Tibial artery (tissue), 4 donors: Measurements from ENCODE around the gene FCGR2B.
"Not testable (repeated sequence)": the region's sequence is repeated elsewhere in the genome, so short reads cannot be mapped to it uniquely, and the experiment has no call there.

Source experiments
- DNase-seq, 2 donors: peaks; one replicate each; pipeline ENCODE4 v3.0.0-alpha.2; 2019
- H3K27ac ChIP-seq, 2 donors: fragments of 200-600 bp; sonication (generic) in 1 of 2; 1 replicate in 1 of 2; 2 replicates in 1 of 2; pipeline ENCODE4 v1.5.1; 2018 to 2019; ENCODE audit warnings: mild to moderate bottlenecking in 1 of 2
- H3K27me3 ChIP-seq, 2 donors: fragments of 200-600 bp; sonication (generic) in 1 of 2; one replicate each; pipeline versions ENCODE4 v1.5.1 to v1.6.0; 2016 to 2019
- H3K36me3 ChIP-seq, 3 donors: fragments of 200-600 bp; sonication (generic) in 2 of 3; one replicate each; pipeline ENCODE4 v1.5.1; 2016 to 2019; ENCODE audit warnings: mild to moderate bottlenecking in 2 of 3
- H3K4me1 ChIP-seq, 4 donors: fragments of 200-600 bp; sonication (generic) in 2 of 4; 1 replicate in 3 of 4; 2 replicates in 1 of 4; pipeline ENCODE4 v1.5.1; 2016 to 2019
- H3K4me3 ChIP-seq, 2 donors: fragments of 200-600 bp; sonication (generic) in 1 of 2; 1 replicate in 1 of 2; 2 replicates in 1 of 2; pipeline ENCODE4 v1.5.1; 2018 to 2019; ENCODE audit warnings: mild to moderate bottlenecking in 2 of 2
- H3K9me3 ChIP-seq, 3 donors: fragments of 200-600 bp; sonication (generic) in 1 of 3; one replicate each; pipeline ENCODE4 v1.5.1; 2016 to 2019
- CTCF ChIP-seq, 2 experiments: fragments of 200-600 bp in 1 of 2; fragments of 450-650 bp in 1 of 2; IDR thresholded peaks; one replicate each; pipeline ENCODE4 v1.5.1; 2017 to 2019; ENCODE audit warnings: antibody characterized with exemption in 2 of 2, mild to moderate bottlenecking in 1 of 2, moderate library complexity in 1 of 2
- intact Hi-C: fragments of 100-400 bp; cut with DNase I; formaldehyde crosslinking; loops from one replicate; pipeline ENCODE4 v1.15.0; 2023; ENCODE audit warnings: low total_unique reads

FCGR2B gene

GRCh38 chr1:161631076-161631475 is 31.9 kb upstream of the FCGR2B start, which contains the start of gene FCGR3B:
Gene FCGR3B, minus strand, starts transcription at chr1:161631176. Its CDS starts 82 bp downstream, at chr1:161631094.
- Histone ChIP-seq H3K4me3 (no peak within 1 kb of the TSS), H3K27ac (no peak within 1 kb of the TSS), H3K9me3 (no peaks in the 10 kb centered on the region), H3K27me3 (no peaks in the 10 kb centered on the region), H3K36me3 (no peaks in the 10 kb centered on the region), H3K4me1 (no peaks in the 10 kb centered on the region)
- intact Hi-C loops: no loop called here
- DNase-seq: no peak
- no peak for TF ChIP-seq CTCF (IDR thresholded peaks at IDR 0.05)

GRCh38 chr1:161634993-161635392 is 27.9 kb upstream of the FCGR2B start:
- H3K27ac ChIP-seq: not testable (repeated sequence)

GRCh38 chr1:161636189-161636782 is 26.7 kb upstream of the FCGR2B start:
- H3K27ac ChIP-seq, DNase-seq, H3K9me3 ChIP-seq, H3K27me3 ChIP-seq, intact Hi-C loops, H3K4me1 ChIP-seq, H3K4me3 ChIP-seq, H3K36me3 ChIP-seq: not testable (repeated sequence)

More at GRCh38 chr1:161634993-161635392, 27.9 kb upstream of the FCGR2B start:
- intact Hi-C loops, H3K9me3 ChIP-seq, DNase-seq, H3K27me3 ChIP-seq, H3K36me3 ChIP-seq, H3K4me1 ChIP-seq, H3K4me3 ChIP-seq: not testable (repeated sequence)

- intact Hi-C loops, H3K27me3 ChIP-seq, H3K4me1 ChIP-seq, H3K27ac ChIP-seq, H3K4me3 ChIP-seq, DNase-seq, H3K36me3 ChIP-seq, H3K9me3 ChIP-seq: not testable (repeated sequence)
These were observed 26.0 kb upstream of the FCGR2B start for GRCh38 chr1:161636976-161637375.

- H3K4me3 ChIP-seq, DNase-seq, H3K9me3 ChIP-seq, H3K27ac ChIP-seq, H3K36me3 ChIP-seq, intact Hi-C loops, H3K27me3 ChIP-seq, H3K4me1 ChIP-seq: not testable (repeated sequence)
These were observed 24.5 kb upstream of the FCGR2B start for GRCh38 chr1:161638251-161638993.

- H3K27ac ChIP-seq, DNase-seq, H3K9me3 ChIP-seq, H3K4me3 ChIP-seq, H3K36me3 ChIP-seq, H3K4me1 ChIP-seq, H3K27me3 ChIP-seq, intact Hi-C loops: not testable (repeated sequence)
These were observed 23.7 kb upstream of the FCGR2B start for GRCh38 chr1:161639203-161639602.

GRCh38 chr1:161642697-161643096 is 20.2 kb upstream of the FCGR2B start:
- not testable (repeated sequence) for H3K4me1 ChIP-seq

GRCh38 chr1:161643481-161644208 is 19.3 kb upstream of the FCGR2B start:
- H3K9me3 ChIP-seq, intact Hi-C loops, H3K27me3 ChIP-seq, H3K4me1 ChIP-seq, H3K4me3 ChIP-seq, DNase-seq, H3K27ac ChIP-seq, H3K36me3 ChIP-seq: not testable (repeated sequence)

More at GRCh38 chr1:161642697-161643096, 20.2 kb upstream of the FCGR2B start:
- H3K9me3 ChIP-seq, H3K27me3 ChIP-seq, H3K36me3 ChIP-seq, H3K4me3 ChIP-seq, DNase-seq, intact Hi-C loops, H3K27ac ChIP-seq: not testable (repeated sequence)

- intact Hi-C loops, H3K36me3 ChIP-seq, DNase-seq: not testable (repeated sequence)
These were observed 18.1 kb upstream of the FCGR2B start for GRCh38 chr1:161644855-161645254.

More at GRCh38 chr1:161644855-161645254, 18.1 kb upstream of the FCGR2B start:
- not testable (repeated sequence) for H3K27ac ChIP-seq, H3K27me3 ChIP-seq, H3K4me1 ChIP-seq, H3K4me3 ChIP-seq, H3K9me3 ChIP-seq
